DOHH2 (cell line): ENCODE measurements around the gene FASTKD3.

Experiments used
- CTCF ChIP-seq: fragments of 200-600 bp; sonication (generic); IDR thresholded peaks from one replicate; pipeline ENCODE4 v1.5.1; 2014; ENCODE audit warnings: antibody characterized with exemption, mild to moderate bottlenecking, low read depth, low read length; ENCODE audit not compliant: poor library complexity, severe bottlenecking
- EZH2phosphoT487 ChIP-seq: fragments of 200-600 bp; sonication (generic); IDR thresholded peaks from 2 replicates; pipeline ENCODE4 v1.6.1; 2017; ENCODE audit warnings: borderline replicate concordance, mild to moderate bottlenecking, antibody characterized with exemption, low read length, moderate library complexity, mixed read lengths

- TF ChIP-seq CTCF, result no peak
- TF ChIP-seq EZH2phosphoT487, result no peak
Observed at GRCh38 chr5:7881816-7882215, 13.0 kb upstream of the FASTKD3 start.
